HepG2 (cell line): ENCODE results near the gene HES2. TPM values are rescaled to one million over a fixed set of nuclear protein-coding genes. Genes with fewer than 3 reads are reported as not detected.
A peak's percentile ranks its signal among the peaks of the same experiment; 100 is the strongest.

Experiments used
- CTCF ChIP-seq: sonication (generic); formaldehyde crosslinking; IDR thresholded peaks from 2 replicates; pipeline ENCODE4 v1.5.0; 2020; ENCODE audit warnings: mild to moderate bottlenecking, missing genetic modification reagents, moderate library complexity
- HNF1A ChIP-seq, 2 experiments: sonication (generic) in 1 of 2; formaldehyde crosslinking in 1 of 2; IDR thresholded peaks; 2 replicates each; pipeline versions ENCODE4 v1.4.0 to v1.6.1; 2016 to 2020; ENCODE audit warnings: borderline replicate concordance in 1 of 2, low read depth in 1 of 2, mild to moderate bottlenecking in 1 of 2, missing genetic modification reagents in 1 of 2
- LCORL ChIP-seq, 2 experiments: fragments of 450-650 bp in 1 of 2; sonication (generic) in 1 of 2; formaldehyde crosslinking in 1 of 2; IDR thresholded peaks; 2 replicates each; pipeline versions ENCODE4 v1.5.0 to v1.6.1; 2017 to 2020; ENCODE audit warnings: antibody characterized with exemption in 1 of 2, missing genetic modification reagents in 1 of 2
- RFXANK ChIP-seq: IDR thresholded peaks from 2 replicates; pipeline ENCODE4 v1.6.1; 2016
- SAFB2 ChIP-seq: sonication (generic); formaldehyde crosslinking; IDR thresholded peaks from 2 replicates; pipeline ENCODE4 v1.5.1; 2020; ENCODE audit warnings: missing genetic modification reagents, low read depth, mild to moderate bottlenecking, borderline replicate concordance
- SAP130 ChIP-seq: IDR thresholded peaks from 2 replicates; pipeline ENCODE4 v1.6.1; 2016; ENCODE audit warnings: low read depth
- SIX4 ChIP-seq: sonication (generic); formaldehyde crosslinking; IDR thresholded peaks from 2 replicates; pipeline ENCODE4 v1.4.0; 2020; ENCODE audit warnings: missing genetic modification reagents
- SMYD3 ChIP-seq: sonication (generic); formaldehyde crosslinking; IDR thresholded peaks from 2 replicates; pipeline ENCODE4 v1.8.1; 2023; ENCODE audit warnings: mild to moderate bottlenecking, missing genetic modification reagents
- UBTF ChIP-seq: sonication (generic); formaldehyde crosslinking; IDR thresholded peaks from 2 replicates; pipeline ENCODE4 v1.4.0; 2020; ENCODE audit warnings: mild to moderate bottlenecking, missing genetic modification reagents
- ZNF160 ChIP-seq: sonication (generic); formaldehyde crosslinking; IDR thresholded peaks from 2 replicates; pipeline ENCODE4 v1.8.0; 2022; ENCODE audit warnings: mild to moderate bottlenecking, inconsistent platforms, missing genetic modification reagents
- ZNF367 ChIP-seq: sonication (generic); formaldehyde crosslinking; IDR thresholded peaks from 2 replicates; pipeline ENCODE4 v1.4.0; 2020; ENCODE audit warnings: missing genetic modification reagents, borderline replicate concordance
- polyA plus RNA-seq, 8 experiments: library from polyadenylated mRNA; depleted of rRNA in 3 of 8; stranded (reverse) in 7 of 8; unstranded in 1 of 8; fragments of >200 nt; fragmentation: Illumina TruSeq in 4 of 8; extraction: Trizol in 4 of 8; gene quantifications; 2 replicates each; pipeline versions ENCODE4 v1.2.1 to v1.2.3, GENCODE V29; 2011 to 2016; ENCODE audit warnings: low read depth in 4 of 8, missing spikeins in 1 of 8, mixed read lengths in 1 of 8; ENCODE audit not compliant: insufficient read depth in 1 of 8
- total RNA-seq, 5 experiments: library from RNA; depleted of rRNA; stranded (reverse); fragments of >200 nt; fragmentation: Illumina TruSeq; extraction: Trizol; gene quantifications; 2 replicates each; pipeline ENCODE4 v1.2.3, GENCODE V29; 2016; ENCODE audit warnings: low read depth in 1 of 5
- TF ChIP-seq, protein P1 (sequence below): sonication (generic); formaldehyde crosslinking; IDR thresholded peaks from 2 replicates; pipeline ENCODE4 v1.4.0; 2020; ENCODE audit warnings: missing genetic modification reagents
- TF ChIP-seq, protein P2 (sequence below): sonication (generic); formaldehyde crosslinking; IDR thresholded peaks from 2 replicates; pipeline ENCODE4 v1.8.0; 2022; ENCODE audit warnings: low read depth, missing genetic modification reagents

Gene HES2
- total and polyA plus RNA-seq, 2 of the 13 experiments (the other 11 are each of a cell fraction or from before 2014, with no cell fraction given): 0.11 to 0.17 TPM

- TF ChIP-seq HNF1A (IDR thresholded peaks at IDR 0.05; ENCODE audit: low read depth): no peak
- TF ChIP-seq HNF1A (CRISPR knock-in tag; IDR thresholded peaks at IDR 0.05; ENCODE audit: borderline replicate concordance): peak; percentile 45; the same call in 1 of the 2 replicates
- peak; percentile 94 for TF ChIP-seq SIX4 (CRISPR knock-in tag)
- TF ChIP-seq RFXANK (CRISPR knock-in tag): no peak
- TF ChIP-seq, protein P1, sequence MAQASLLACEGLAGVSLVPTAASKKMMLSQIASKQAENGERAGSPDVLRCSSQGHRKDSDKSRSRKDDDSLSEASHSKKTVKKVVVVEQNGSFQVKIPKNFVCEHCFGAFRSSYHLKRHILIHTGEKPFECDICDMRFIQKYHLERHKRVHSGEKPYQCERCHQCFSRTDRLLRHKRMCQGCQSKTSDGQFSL (CRISPR knock-in tag): peak; percentile 82
- TF ChIP-seq, protein P2, sequence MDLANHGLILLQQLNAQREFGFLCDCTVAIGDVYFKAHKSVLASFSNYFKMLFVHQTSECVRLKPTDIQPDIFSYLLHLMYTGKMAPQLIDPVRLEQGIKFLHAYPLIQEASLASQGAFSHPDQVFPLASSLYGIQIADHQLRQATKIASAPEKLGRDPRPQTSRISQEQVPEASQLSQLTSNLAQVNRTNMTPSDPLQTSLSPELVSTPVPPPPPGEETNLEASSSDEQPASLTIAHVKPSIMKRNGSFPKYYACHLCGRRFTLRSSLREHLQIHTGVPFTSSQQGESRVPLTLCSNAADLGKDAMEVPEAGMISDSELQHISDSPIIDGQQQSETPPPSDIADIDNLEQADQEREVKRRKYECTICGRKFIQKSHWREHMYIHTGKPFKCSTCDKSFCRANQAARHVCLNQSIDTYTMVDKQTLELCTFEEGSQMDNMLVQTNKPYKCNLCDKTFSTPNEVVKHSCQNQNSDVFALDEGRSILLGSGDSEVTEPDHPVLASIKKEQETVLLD: no peak
- peak; percentile 68 for TF ChIP-seq CTCF (CRISPR knock-in tag)
- TF ChIP-seq ZNF160 (CRISPR knock-in tag): no peak; the same call in 1 of the 2 replicates
- TF ChIP-seq SAP130: peak; percentile 67
- 0 out of 2 replicates have a peak, but pooled peaks have one; percentile 27 for TF ChIP-seq ZNF367 (CRISPR knock-in tag)
- peak; percentile 71 for TF ChIP-seq UBTF (CRISPR knock-in tag)
- TF ChIP-seq SAFB2 (CRISPR knock-in tag): 0 out of 2 replicates have a peak, but pooled peaks have one; percentile 59
- TF ChIP-seq LCORL (IDR thresholded peaks at IDR 0.05): no peak
- TF ChIP-seq LCORL (CRISPR knock-in tag; IDR thresholded peaks at IDR 0.05): 0 out of 2 replicates have a peak, but pooled peaks have one; percentile 14
- no peak for TF ChIP-seq SMYD3 (CRISPR knock-in tag)
Observed at GRCh38 chr1:6447818-6448748, 28.4 kb upstream of the HES2 start (continued).
